ENCODE data around the gene PTPRN2. TPM values are rescaled to one million over a fixed set of nuclear protein-coding genes. Genes with fewer than 3 reads are reported as not detected.

Gene PTPRN2
- total and polyA plus RNA-seq, 2 of the 8 experiments (the other 6 are each of a cell fraction or from before 2014, with no cell fraction given), result 2.6 to 4.5 TPM

DNA sequence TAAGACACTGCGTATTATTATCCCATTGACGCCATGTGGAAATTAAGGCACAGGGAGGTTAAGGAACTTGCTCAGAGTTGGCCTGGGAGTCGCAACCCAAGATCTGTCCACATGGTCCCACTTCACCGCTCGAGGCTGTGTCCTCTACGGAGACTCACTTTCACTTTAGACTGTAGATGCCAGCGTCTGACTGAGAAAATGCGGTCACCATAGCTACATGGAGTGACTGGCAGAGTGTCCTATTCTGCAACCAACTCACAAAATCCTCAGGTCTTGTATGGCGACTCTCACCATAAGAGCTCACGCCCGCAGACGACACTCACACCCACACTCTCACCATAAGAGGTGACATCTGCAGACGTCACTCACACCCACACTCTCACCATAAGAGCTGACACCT, 257.9 kb downstream of the PTPRN2 start:
- Histone ChIP-seq H3K79me1 (ENCODE audit: low read depth, low read length) (no peaks in the 10 kb centered on the region), H3K14ac (ENCODE audit: insufficient read length) (no peak overlapping the region), H3K18ac (ENCODE audit: extremely low read depth, low read length) (no peak overlapping the region), H2BK120ac (replicated peaks; ENCODE audit: low read depth, low read length) (no peak overlapping the region), H4K91ac (replicated peaks; ENCODE audit: insufficient read length, low read length) (no peak overlapping the region), H3K27ac (ENCODE audit: low read depth, low read length) (no peak overlapping the region), H2BK15ac (ENCODE audit: low read length) (no peak overlapping the region), H2BK5ac (ENCODE audit: low read depth, low read length) (no peak overlapping the region), H3K79me2 (ENCODE audit: control insufficient read depth in 1 of 2, insufficient read depth in 2 of 2, low read length in 2 of 2) (no peaks in the 10 kb centered on the region), H2BK20ac (ENCODE audit: low read length) (no peak overlapping the region), H2BK12ac (ENCODE audit: low read depth, low read length) (no peak overlapping the region), H3K4ac (replicated peaks; ENCODE audit: insufficient read length, low read depth, low read length) (no peak overlapping the region), H3K9ac (replicated peaks in 1 of 4; ENCODE audit: extremely low read depth in 1 of 4, low read depth in 3 of 4, low read length in 3 of 4) (no peak overlapping the region), H3K4me1 (replicated peaks in 1 of 4; ENCODE audit: control insufficient read depth in 3 of 4, insufficient read depth in 4 of 4, low read length in 3 of 4) (peaks cover 0 to 9% (median 3%) of the 10 kb centered on the region in 4 experiments; a peak in 4 of 7 replicates), H4K5ac (ENCODE audit: insufficient read length, low read depth, low read length) (no peak overlapping the region), H3K36me3 (ENCODE audit: control insufficient read depth in 2 of 4, insufficient read depth in 4 of 4, low read length in 3 of 4) (peaks cover 0 to 5% (median 0%) of the 10 kb centered on the region in 4 experiments; a peak in 1 of 8 replicates), H3K23me2 (ENCODE audit: low read depth, low read length) (peaks cover 7% of the 10 kb centered on the region), H4K8ac (ENCODE audit: extremely low read depth, insufficient read depth, low read length) (no peak overlapping the region), H2AFZ (ENCODE audit: low read length) (no peak overlapping the region), H3K56ac (replicated peaks; ENCODE audit: insufficient read length, low read depth, low read length) (no peak overlapping the region), H3K4me2 (ENCODE audit: insufficient read depth in 1 of 2, low read depth in 2 of 2, low read length in 2 of 2) (no peak overlapping the region), H3K4me3 (ENCODE audit: extremely low read depth in 1 of 4, insufficient read depth in 2 of 4, low read depth in 3 of 4, low read length in 4 of 4) (no peak overlapping the region), H2AK5ac (ENCODE audit: low read depth, low read length) (no peak overlapping the region), H3K27me3 (replicated peaks in 1 of 4; ENCODE audit: control insufficient read depth in 3 of 4, extremely low read depth in 1 of 4, insufficient read depth in 3 of 4, low read length in 3 of 4) (peaks cover 0 to 2% (median 0%) of the 10 kb centered on the region in 4 experiments; a peak in 1 of 7 replicates), H3K9me3 (ENCODE audit: insufficient read depth in 2 of 2, low read depth in 1 of 2, low read length in 1 of 2) (peaks cover 23 to 43% of the 10 kb centered on the region in 2 experiments), H4K20me1 (replicated peaks in 1 of 2; ENCODE audit: control insufficient read depth in 1 of 2, insufficient read depth in 2 of 2, low read length in 2 of 2) (peaks cover 0 to 9% of the 10 kb centered on the region in 2 experiments), H3K23ac (ENCODE audit: insufficient read length) (no peak overlapping the region)
- ChIA-PET CTCF (ENCODE audit: partially characterized antibody) (no interaction called here), POLR2A (ENCODE audit: partially characterized antibody) (no interaction called here)
- WGBS, 2 experiments (ENCODE audit: extremely low coverage in 1 of 2, insufficient coverage in 1 of 2, insufficient read length in 1 of 2, insufficient replicate concordance in 2 of 2, low coverage in 1 of 2, low lambda C conversion rate in 2 of 2, missing lambda C conversion rate in 1 of 2), result 95% methylated on average over 13 of the region's 13 CpGs; no CpG with 5 or more reads in 1 of the 2 experiments
- FAIRE-seq, result no peak
- no peak for DNase-seq (ENCODE audit: low read depth in 1 of 2, low spot score in 2 of 2)
- TF ChIP-seq SIN3A (conservative IDR thresholded peaks at IDR 0.05 in 1 of 2, IDR thresholded peaks at IDR 0.05 in 1 of 2; ENCODE audit: low read depth in 1 of 2, low read length in 2 of 2) (no peak), SIX5 (IDR thresholded peaks at IDR 0.05; ENCODE audit: low read depth, low read length) (no peak), CTBP2 (IDR thresholded peaks at IDR 0.05; ENCODE audit: borderline replicate concordance, insufficient read depth, insufficient read length, low read length) (no peak), KDM5A (IDR thresholded peaks at IDR 0.05; ENCODE audit: low read length) (no peak), KDM4A (IDR thresholded peaks at IDR 0.05; ENCODE audit: low read depth, low read length, severe bottlenecking) (no peak), FOSL1 (IDR thresholded peaks at IDR 0.05; ENCODE audit: insufficient read depth, low read depth, low read length) (no peak), BRCA1 (IDR thresholded peaks at IDR 0.05; ENCODE audit: low read depth, low read length) (no peak), KDM1A (IDR thresholded peaks at IDR 0.05; ENCODE audit: borderline replicate concordance, low read length) (no peak), SIRT6 (IDR thresholded peaks at IDR 0.05; ENCODE audit: low read length) (no peak), NRF1 (IDR thresholded peaks at IDR 0.05; ENCODE audit: low read depth, low read length) (no peak), TAF7 (optimal IDR thresholded peaks at IDR 0.05; ENCODE audit: borderline replicate concordance, low read depth, low read length) (no peak), SP4 (IDR thresholded peaks at IDR 0.05; ENCODE audit: low read length) (no peak), TBP (IDR thresholded peaks at IDR 0.05; ENCODE audit: low read depth, low read length) (no peak), RFX5 (IDR thresholded peaks at IDR 0.05; ENCODE audit: borderline replicate concordance, low read depth, low read length) (no peak), CBX8 (IDR thresholded peaks at IDR 0.05; ENCODE audit: borderline replicate concordance, low read depth, low read length) (no peak)

All from H1 (cell line).